Activated naive CD4-positive, alpha-beta T cell treated with anti-CD3 and anti-CD28 coated beads, Interleukin-2, amount 50 U/mL, for 24 hours (primary cell): ENCODE measurements around the gene MSI2.

Source experiments
- H3K27ac Mint-ChIP-seq: one replicate; pipeline ENCODE4 v1.8.0; 2021; ENCODE audit warnings: mild to moderate bottlenecking, mixed read lengths
- H3K27me3 Mint-ChIP-seq: one replicate; pipeline ENCODE4 v1.8.0; 2021; ENCODE audit warnings: mixed read lengths
- H3K36me3 Mint-ChIP-seq: one replicate; pipeline ENCODE4 v1.8.0; 2021; ENCODE audit warnings: mixed read lengths
- H3K4me1 Mint-ChIP-seq: one replicate; pipeline ENCODE4 v1.8.0; 2021; ENCODE audit warnings: mixed read lengths
- H3K4me3 Mint-ChIP-seq: one replicate; pipeline ENCODE4 v1.8.0; 2021; ENCODE audit warnings: mild to moderate bottlenecking, mixed read lengths
- H3K9me3 Mint-ChIP-seq: one replicate; pipeline ENCODE4 v1.8.0; 2021; ENCODE audit warnings: mixed read lengths

MSI2 gene

GRCh38 chr17:57637666-57638010 is 381.3 kb downstream of the MSI2 start:
- H3K36me3 Mint-ChIP-seq: peaks cover 13% of the 10 kb centered on the region
- peaks cover 4% of the 10 kb centered on the region for H3K4me1 Mint-ChIP-seq
- H3K4me3 Mint-ChIP-seq: no peak overlapping the region
- no peak overlapping the region for H3K27ac Mint-ChIP-seq
- H3K9me3 Mint-ChIP-seq: no peaks in the 10 kb centered on the region
- H3K27me3 Mint-ChIP-seq: no peaks in the 10 kb centered on the region

GRCh38 chr17:57638284-57638683 is 382.0 kb downstream of the MSI2 start:
- no peaks in the 10 kb centered on the region for H3K27me3 Mint-ChIP-seq
- H3K4me3 Mint-ChIP-seq: no peak overlapping the region
- H3K9me3 Mint-ChIP-seq: no peaks in the 10 kb centered on the region
- peaks cover 4% of the 10 kb centered on the region for H3K4me1 Mint-ChIP-seq
- H3K36me3 Mint-ChIP-seq: peaks cover 9% of the 10 kb centered on the region
- no peak overlapping the region for H3K27ac Mint-ChIP-seq

GRCh38 chr17:57639381-57639780 is 383.1 kb downstream of the MSI2 start:
- peaks cover 4% of the 10 kb centered on the region for H3K4me1 Mint-ChIP-seq
- H3K27ac Mint-ChIP-seq: no peak overlapping the region
- H3K27me3 Mint-ChIP-seq: no peaks in the 10 kb centered on the region
- peaks cover 5% of the 10 kb centered on the region for H3K36me3 Mint-ChIP-seq
- no peaks in the 10 kb centered on the region for H3K9me3 Mint-ChIP-seq
- H3K4me3 Mint-ChIP-seq: no peak overlapping the region

GRCh38 chr17:57640079-57640478 is 383.8 kb downstream of the MSI2 start:
- peaks cover 3% of the 10 kb centered on the region for H3K36me3 Mint-ChIP-seq
- H3K27me3 Mint-ChIP-seq: no peaks in the 10 kb centered on the region
- H3K9me3 Mint-ChIP-seq: no peaks in the 10 kb centered on the region
- H3K4me1 Mint-ChIP-seq: peaks cover 4% of the 10 kb centered on the region
- H3K27ac Mint-ChIP-seq: no peak overlapping the region
- no peak overlapping the region for H3K4me3 Mint-ChIP-seq

- Mint-ChIP-seq H3K27ac (no peak overlapping the region), H3K9me3 (no peaks in the 10 kb centered on the region), H3K36me3 (peaks cover 5% of the 10 kb centered on the region), H3K4me1 (peaks cover 11% of the 10 kb centered on the region), H3K27me3 (no peaks in the 10 kb centered on the region), H3K4me3 (no peak overlapping the region)
These were observed 385.4 kb downstream of the MSI2 start for GRCh38 chr17:57641761-57642160.

GRCh38 chr17:57643062-57643461 is 386.7 kb downstream of the MSI2 start:
- Mint-ChIP-seq H3K4me3 (no peak overlapping the region), H3K36me3 (peaks cover 3% of the 10 kb centered on the region), H3K4me1 (peaks cover 11% of the 10 kb centered on the region), H3K27ac (no peak overlapping the region), H3K27me3 (no peaks in the 10 kb centered on the region), H3K9me3 (no peaks in the 10 kb centered on the region)

GRCh38 chr17:57644326-57644725 is 388.0 kb downstream of the MSI2 start:
- H3K4me1 Mint-ChIP-seq: peaks cover 11% of the 10 kb centered on the region
- no peaks in the 10 kb centered on the region for H3K27me3 Mint-ChIP-seq
- no peaks in the 10 kb centered on the region for H3K9me3 Mint-ChIP-seq
- H3K4me3 Mint-ChIP-seq: no peak overlapping the region
- H3K27ac Mint-ChIP-seq: no peak overlapping the region
- peaks cover 1% of the 10 kb centered on the region for H3K36me3 Mint-ChIP-seq

- Mint-ChIP-seq H3K4me1 (peaks cover 11% of the 10 kb centered on the region), H3K27me3 (no peaks in the 10 kb centered on the region), H3K9me3 (no peaks in the 10 kb centered on the region), H3K27ac (no peak overlapping the region), H3K36me3 (peaks cover 5% of the 10 kb centered on the region), H3K4me3 (no peak overlapping the region)
These were observed 389.8 kb downstream of the MSI2 start for GRCh38 chr17:57645950-57646665.

- Mint-ChIP-seq H3K36me3 (peaks cover 5% of the 10 kb centered on the region), H3K9me3 (no peaks in the 10 kb centered on the region), H3K27ac (no peak overlapping the region), H3K27me3 (no peaks in the 10 kb centered on the region), H3K4me1 (peaks cover 7% of the 10 kb centered on the region), H3K4me3 (no peak overlapping the region)
These were observed 392.4 kb downstream of the MSI2 start for GRCh38 chr17:57648720-57649119.

- Mint-ChIP-seq H3K27me3 (no peaks in the 10 kb centered on the region), H3K36me3 (peaks cover 5% of the 10 kb centered on the region), H3K9me3 (no peaks in the 10 kb centered on the region), H3K4me3 (no peak overlapping the region), H3K4me1 (peaks cover 7% of the 10 kb centered on the region), H3K27ac (no peak overlapping the region)
These were observed 392.9 kb downstream of the MSI2 start for GRCh38 chr17:57649191-57649590.

GRCh38 chr17:57649731-57650484 is 393.6 kb downstream of the MSI2 start:
- H3K9me3 Mint-ChIP-seq: no peaks in the 10 kb centered on the region
- no peak overlapping the region for H3K27ac Mint-ChIP-seq
- peaks cover 5% of the 10 kb centered on the region for H3K36me3 Mint-ChIP-seq
- H3K27me3 Mint-ChIP-seq: no peaks in the 10 kb centered on the region
- no peak overlapping the region for H3K4me3 Mint-ChIP-seq
- H3K4me1 Mint-ChIP-seq: peaks cover 7% of the 10 kb centered on the region

- Mint-ChIP-seq H3K27me3 (no peaks in the 10 kb centered on the region), H3K4me1 (peaks cover 7% of the 10 kb centered on the region), H3K27ac (no peak overlapping the region), H3K9me3 (no peaks in the 10 kb centered on the region), H3K4me3 (no peak overlapping the region), H3K36me3 (peaks cover 5% of the 10 kb centered on the region)
These were observed 394.2 kb downstream of the MSI2 start for GRCh38 chr17:57650548-57650947.

- peaks cover 8% of the 10 kb centered on the region for H3K36me3 Mint-ChIP-seq
- H3K9me3 Mint-ChIP-seq: no peaks in the 10 kb centered on the region
- H3K4me3 Mint-ChIP-seq: no peak overlapping the region
- H3K27ac Mint-ChIP-seq: no peak overlapping the region
- peaks cover under 1% of the 10 kb centered on the region for H3K4me1 Mint-ChIP-seq
- H3K27me3 Mint-ChIP-seq: no peaks in the 10 kb centered on the region
These were observed 395.1 kb downstream of the MSI2 start for GRCh38 chr17:57651451-57651850.

GRCh38 chr17:57651996-57652395 is 395.7 kb downstream of the MSI2 start:
- no peak overlapping the region for H3K27ac Mint-ChIP-seq
- H3K4me3 Mint-ChIP-seq: no peak overlapping the region
- H3K4me1 Mint-ChIP-seq: no peaks in the 10 kb centered on the region
- peaks cover 10% of the 10 kb centered on the region for H3K36me3 Mint-ChIP-seq
- H3K27me3 Mint-ChIP-seq: no peaks in the 10 kb centered on the region
- H3K9me3 Mint-ChIP-seq: no peaks in the 10 kb centered on the region

GRCh38 chr17:57652811-57653210 is 396.5 kb downstream of the MSI2 start:
- no peak overlapping the region for H3K27ac Mint-ChIP-seq
- no peaks in the 10 kb centered on the region for H3K27me3 Mint-ChIP-seq
- peaks cover 11% of the 10 kb centered on the region for H3K36me3 Mint-ChIP-seq
- no peaks in the 10 kb centered on the region for H3K4me1 Mint-ChIP-seq
- no peak overlapping the region for H3K4me3 Mint-ChIP-seq
- no peaks in the 10 kb centered on the region for H3K9me3 Mint-ChIP-seq

GRCh38 chr17:57653279-57653678 is 397.0 kb downstream of the MSI2 start:
- Mint-ChIP-seq H3K9me3 (no peaks in the 10 kb centered on the region), H3K27ac (no peak overlapping the region), H3K27me3 (no peaks in the 10 kb centered on the region), H3K4me3 (no peak overlapping the region), H3K4me1 (no peaks in the 10 kb centered on the region), H3K36me3 (peaks cover 11% of the 10 kb centered on the region)
